ENCODE results near the gene KAT5.
"Not testable (repeated sequence)": the region's sequence is repeated elsewhere in the genome, so short reads cannot be mapped to it uniquely, and the experiment has no call there.

Gene KAT5

GRCh38 chr11:65744026-65744698, 32.1 kb downstream of the KAT5 start:
- no peak for DNase-seq (ENCODE audit: low read depth in 2 of 2)

- no peak for DNase-seq (ENCODE audit: low read depth in 2 of 2)
Measured at GRCh38 chr11:65744699-65745042, 32.6 kb downstream of the KAT5 start.

GRCh38 chr11:65745049-65745448, 33.0 kb downstream of the KAT5 start:
- DNase-seq (ENCODE audit: low read depth in 2 of 2) = no peak

GRCh38 chr11:65762169-65762568, 50.1 kb downstream of the KAT5 start:
- DNase-seq (ENCODE audit: low read depth in 2 of 2) = not testable (repeated sequence)

GRCh38 chr11:65762816-65763215, 50.8 kb downstream of the KAT5 start:
- not testable (repeated sequence) for DNase-seq (ENCODE audit: low read depth in 2 of 2)

GRCh38 chr11:65764434-65764833, 52.4 kb downstream of the KAT5 start:
- no peak for DNase-seq (ENCODE audit: low read depth in 2 of 2)

GRCh38 chr11:65766535-65766934, 54.5 kb downstream of the KAT5 start:
- DNase-seq (ENCODE audit: low read depth in 2 of 2) = no peak

- no peak for DNase-seq (ENCODE audit: low read depth in 2 of 2)
Measured at GRCh38 chr11:65767406-65767805, 55.4 kb downstream of the KAT5 start.

GRCh38 chr11:65767806-65768205, 55.8 kb downstream of the KAT5 start:
- not testable (repeated sequence) for DNase-seq (ENCODE audit: low read depth in 2 of 2)
